ENCODE results near the gene SIGLEC11.
"Not testable (repeated sequence)": the region's sequence is repeated elsewhere in the genome, so short reads cannot be mapped to it uniquely, and the experiment has no call there.

Gene SIGLEC11

GRCh38 chr19:49960980-49961379 lies at the start of gene SIGLEC11:
Gene SIGLEC11 (minus strand): TSS chr19:49961172. CDS start chr19:49961081, 91 bp downstream.
- not testable (repeated sequence) for DNase-seq

- no peak for DNase-seq
These were observed 47.6 kb upstream of the SIGLEC11 start for GRCh38 chr19:50008532-50008931.

GRCh38 chr19:50007947-50008346 lies 47.0 kb upstream of the SIGLEC11 start:
- DNase-seq = no peak

- no peak for DNase-seq
These were observed 46.2 kb upstream of the SIGLEC11 start for GRCh38 chr19:50007170-50007569.

GRCh38 chr19:50005428-50005827 lies 44.5 kb upstream of the SIGLEC11 start:
- no peak for DNase-seq

- peak; percentile 3 to 76 for DNase-seq
These were observed 42.9 kb upstream of the SIGLEC11 start for GRCh38 chr19:50003810-50004419.

GRCh38 chr19:50003254-50003788 lies 42.3 kb upstream of the SIGLEC11 start:
- no peak for DNase-seq

GRCh38 chr19:50002386-50002960 lies 41.5 kb upstream of the SIGLEC11 start:
- no peak for DNase-seq

GRCh38 chr19:50001775-50002174 lies 40.8 kb upstream of the SIGLEC11 start:
- DNase-seq = no peak

- DNase-seq = no peak
These were observed 40.0 kb upstream of the SIGLEC11 start for GRCh38 chr19:50000841-50001557.

- DNase-seq = no peak
These were observed 39.3 kb upstream of the SIGLEC11 start for GRCh38 chr19:50000038-50000840.

GRCh38 chr19:49999371-50000010 lies 38.5 kb upstream of the SIGLEC11 start:
- DNase-seq = no peak

- DNase-seq = no peak
These were observed 36.7 kb upstream of the SIGLEC11 start for GRCh38 chr19:49997709-49998108.

GRCh38 chr19:49988433-49988832 lies 27.5 kb upstream of the SIGLEC11 start:
- no peak for DNase-seq

- no peak for DNase-seq
These were observed 27.0 kb upstream of the SIGLEC11 start for GRCh38 chr19:49988007-49988406.

GRCh38 chr19:49987159-49987698 lies 26.3 kb upstream of the SIGLEC11 start:
- DNase-seq = peak; percentile 70 to 93

GRCh38 chr19:49986354-49986753 lies 25.4 kb upstream of the SIGLEC11 start:
- DNase-seq = no peak

- no peak for DNase-seq
These were observed 24.9 kb upstream of the SIGLEC11 start for GRCh38 chr19:49985871-49986270.

- no peak for DNase-seq
These were observed 23.5 kb upstream of the SIGLEC11 start for GRCh38 chr19:49984491-49984890.

- DNase-seq = peak; percentile 21 to 53
These were observed 22.8 kb upstream of the SIGLEC11 start for GRCh38 chr19:49983645-49984229.
